Testis (tissue), 3 donors: Measurements from ENCODE around the gene FAM163B. TPM values are rescaled to one million over a fixed set of nuclear protein-coding genes. Genes with fewer than 3 reads are reported as not detected.

ENCODE experiments used
- DNase-seq: peaks from one replicate; pipeline ENCODE4 v3.0.0-alpha.2; 2019
- H3K27ac ChIP-seq, 2 donors: fragments of 200-600 bp; sonication (generic); one replicate each; pipeline ENCODE4 v1.5.1; 2019
- H3K27me3 ChIP-seq: fragments of 200-600 bp; sonication (generic); one replicate; pipeline ENCODE4 v1.5.1; 2019
- H3K36me3 ChIP-seq: fragments of 200-600 bp; sonication (generic); one replicate; pipeline ENCODE4 v1.5.1; 2017; ENCODE audit warnings: low read depth; ENCODE audit errors: missing control alignments
- H3K4me1 ChIP-seq: fragments of 200-600 bp; sonication (generic); one replicate; pipeline ENCODE4 v1.5.1; 2019
- H3K4me3 ChIP-seq, 2 donors: fragments of 200-600 bp; sonication (generic); one replicate each; pipeline ENCODE4 v1.5.1; 2017 to 2019
- H3K9me3 ChIP-seq: fragments of 200-600 bp; sonication (generic); one replicate; pipeline ENCODE4 v1.5.1; 2017
- CTCF ChIP-seq, 3 experiments: fragments of 450-650 bp in 2 of 3; fragments of 200-600 bp in 1 of 3; sonication (generic) in 1 of 3; IDR thresholded peaks; one replicate each; pipeline ENCODE4 v1.5.1; 2016 to 2019; ENCODE audit warnings: antibody characterized with exemption in 3 of 3, mild to moderate bottlenecking in 2 of 3, moderate library complexity in 1 of 3
- POLR2A ChIP-seq: fragments of 450-650 bp; IDR thresholded peaks from one replicate; pipeline ENCODE4 v1.6.1; 2017; ENCODE audit warnings: antibody characterized with exemption, mild to moderate bottlenecking, moderate library complexity
- WGBS, 2 donors: methylation state at CpG; one replicate each; pipeline ENCODE4 v1.1.5; 2018; 5-methylcytosine and 5-hydroxymethylcytosine counted together
- intact Hi-C: fragments of 100-400 bp; cut with DNase I; formaldehyde crosslinking; loops from one replicate; pipeline ENCODE4 v1.15.1; 2023; ENCODE audit warnings: low total_unique reads
- polyA plus RNA-seq: library from polyadenylated mRNA; stranded (reverse); fragments of 350-450 nt; fragmentation: Illumina TruSeq; extraction: RNeasy Lipid Tissue Mini Kit (QIAGEN cat#74804); gene quantifications from one replicate; pipeline ENCODE4 v1.2.3, GENCODE V29; 2014; ENCODE audit warnings: low read depth, low replicate concordance; ENCODE audit not compliant: insufficient read depth
- total RNA-seq, 2 donors: library from RNA; depleted of rRNA; stranded (reverse); fragments of >200 nt; gene quantifications; one replicate each; pipeline ENCODE4 v1.2.3, GENCODE V29; 2016

Gene FAM163B
- total and polyA plus RNA-seq, 3 donors from 2014 or later, result 2.2 to 3.8 (median 2.8) TPM

GRCh38 chr9:133529874-133530273 lies 79.3 kb downstream of the FAM163B start:
- Histone ChIP-seq H3K4me1 (peaks cover 57% of the 10 kb centered on the region), H3K27ac (no peak overlapping the region), H3K4me3 (no peak overlapping the region), H3K27me3 (no peaks in the 10 kb centered on the region), H3K9me3 (no peaks in the 10 kb centered on the region), H3K36me3 (no peaks in the 10 kb centered on the region)
- intact Hi-C loops, result loop anchor here (10.0 kb wide), 1 partner anchor 205 kb away; the partner anchor contains the start of gene SARDH
- no peak for TF ChIP-seq CTCF (IDR thresholded peaks at IDR 0.05)
- TF ChIP-seq POLR2A, result no peak
- 83 to 93% methylated on average over 6 to 7 of the region's 7 CpGs for WGBS, 2 donors
- no peak for DNase-seq

- intact Hi-C loops, result no loop called here
These were observed 79.7 kb downstream of the FAM163B start for GRCh38 chr9:133529457-133529856.

GRCh38 chr9:133528876-133529241 lies 80.3 kb downstream of the FAM163B start:
- no peaks in the 10 kb centered on the region for H3K9me3 ChIP-seq
- intact Hi-C loops, result no loop called here
- no peak for DNase-seq
- TF ChIP-seq CTCF (IDR thresholded peaks at IDR 0.05) (no peak), POLR2A (no peak)
- H3K36me3 ChIP-seq, result no peaks in the 10 kb centered on the region
- H3K4me1 ChIP-seq, result peaks cover 47% of the 10 kb centered on the region
- 69% methylated on average over 11 of the region's 11 CpGs; no CpG with 5 or more reads in 1 of the 2 donors for WGBS, 2 donors
- no peak overlapping the region for H3K27ac ChIP-seq
- H3K27me3 ChIP-seq, result no peaks in the 10 kb centered on the region
- no peak overlapping the region for H3K4me3 ChIP-seq

More at GRCh38 chr9:133529457-133529856, 79.7 kb downstream of the FAM163B start:
- no peak for TF ChIP-seq POLR2A
- no peak for TF ChIP-seq CTCF (IDR thresholded peaks at IDR 0.05)
- no peak overlapping the region for H3K4me3 ChIP-seq
- H3K27me3 ChIP-seq, result no peaks in the 10 kb centered on the region
- DNase-seq, result no peak
- no peak overlapping the region for H3K27ac ChIP-seq
- H3K36me3 ChIP-seq, result no peaks in the 10 kb centered on the region
- H3K9me3 ChIP-seq, result no peaks in the 10 kb centered on the region
- whole genome bisulfite sequencing, 2 donors, result 87 to 100% methylated on average over 4 to 7 of the region's 7 CpGs
- peaks cover 53% of the 10 kb centered on the region for H3K4me1 ChIP-seq

- 66 to 75% methylated on average over 14 to 21 of the region's 22 CpGs for WGBS, 2 donors
- intact Hi-C loops, result no loop called here
- Histone ChIP-seq H3K9me3 (no peaks in the 10 kb centered on the region), H3K4me3 (no peak overlapping the region), H3K27me3 (no peaks in the 10 kb centered on the region), H3K36me3 (no peaks in the 10 kb centered on the region), H3K27ac (no peak overlapping the region), H3K4me1 (peaks cover 44% of the 10 kb centered on the region)
- no peak for TF ChIP-seq CTCF (IDR thresholded peaks at IDR 0.05)
- TF ChIP-seq POLR2A, result no peak
- DNase-seq, result no peak
These were observed 81.0 kb downstream of the FAM163B start for GRCh38 chr9:133528001-133528875.
